Activated CD4-positive, alpha-beta T cell treated with anti-CD3 and anti-CD28 coated beads, Interleukin-2, amount 10 ng/mL, durations not matched to agents 24 days and 14 days (primary cell): ENCODE data around the gene ZBTB40. TPM values are rescaled to one million over a fixed set of nuclear protein-coding genes. Genes with fewer than 3 reads are reported as not detected.

Source experiments
- DNase-seq: peaks from one replicate; pipeline ENCODE4 v3.0.0; 2022
- H3K27ac Mint-ChIP-seq: one replicate; pipeline ENCODE4 v1.8.0; 2022; ENCODE audit warnings: mild to moderate bottlenecking, mixed read lengths
- H3K27me3 Mint-ChIP-seq: one replicate; pipeline ENCODE4 v1.8.0; 2022; ENCODE audit warnings: mixed read lengths
- H3K36me3 Mint-ChIP-seq: one replicate; pipeline ENCODE4 v1.8.0; 2022; ENCODE audit warnings: low read depth, mild to moderate bottlenecking, mixed read lengths
- H3K4me1 Mint-ChIP-seq: one replicate; pipeline ENCODE4 v1.8.0; 2021; ENCODE audit warnings: mixed read lengths
- H3K4me3 Mint-ChIP-seq: one replicate; pipeline ENCODE4 v1.8.0; 2022; ENCODE audit warnings: mild to moderate bottlenecking, moderate library complexity, mixed read lengths
- H3K9me3 Mint-ChIP-seq: one replicate; pipeline ENCODE4 v1.8.0; 2021; ENCODE audit warnings: mixed read lengths
- intact Hi-C: fragments of 100-400 bp; cut with micrococcal nuclease; formaldehyde crosslinking; loops from one replicate; pipeline ENCODE4 v1.15.1; 2023
- total RNA-seq: library from RNA; stranded (reverse); gene quantifications from 2 replicates; pipeline ENCODE4 v1.2.3, GENCODE V29; 2022

ZBTB40 gene
- total RNA-seq, 1 donor from 2014 or later = 19.0 TPM

- peaks cover 8% of the 10 kb centered on the region for H3K9me3 Mint-ChIP-seq
- no peak for DNase-seq
- no peak overlapping the region for H3K4me3 Mint-ChIP-seq
- no peaks in the 10 kb centered on the region for H3K4me1 Mint-ChIP-seq
- H3K27ac Mint-ChIP-seq = no peak overlapping the region
- no peaks in the 10 kb centered on the region for H3K36me3 Mint-ChIP-seq
- peaks cover 18% of the 10 kb centered on the region for H3K27me3 Mint-ChIP-seq
- intact Hi-C loops = no loop called here
Measured at GRCh38 chr1:22444856-22445255, 6.8 kb upstream of the ZBTB40 start.

DNA sequence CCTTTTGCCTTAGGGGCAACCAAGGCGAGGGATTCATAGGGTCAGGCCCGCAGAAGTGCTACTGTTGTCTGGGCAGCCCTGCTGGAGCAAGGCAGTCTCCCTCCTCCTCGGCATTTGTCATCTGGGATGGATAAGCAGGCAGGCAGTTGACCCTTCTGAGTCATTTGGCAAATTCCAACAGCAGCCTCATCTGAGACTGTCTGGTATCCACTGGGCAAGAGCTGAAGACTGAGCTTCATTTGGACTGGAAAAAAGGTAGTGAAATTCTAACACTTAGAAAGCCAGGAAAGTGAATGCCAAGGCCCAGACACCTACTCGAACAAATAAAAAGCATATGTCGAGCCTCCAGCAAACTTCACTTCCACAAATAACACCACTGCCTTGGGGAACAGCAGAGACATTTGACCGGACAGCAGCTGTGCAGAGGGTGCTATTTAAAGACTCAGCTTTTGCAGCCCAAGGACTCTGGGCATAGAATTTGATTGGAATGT lies 4.0 kb upstream of the ZBTB40 start:
- no peaks in the 10 kb centered on the region for H3K36me3 Mint-ChIP-seq
- H3K27ac Mint-ChIP-seq = no peak overlapping the region
- intact Hi-C loops = no loop called here

DNA sequence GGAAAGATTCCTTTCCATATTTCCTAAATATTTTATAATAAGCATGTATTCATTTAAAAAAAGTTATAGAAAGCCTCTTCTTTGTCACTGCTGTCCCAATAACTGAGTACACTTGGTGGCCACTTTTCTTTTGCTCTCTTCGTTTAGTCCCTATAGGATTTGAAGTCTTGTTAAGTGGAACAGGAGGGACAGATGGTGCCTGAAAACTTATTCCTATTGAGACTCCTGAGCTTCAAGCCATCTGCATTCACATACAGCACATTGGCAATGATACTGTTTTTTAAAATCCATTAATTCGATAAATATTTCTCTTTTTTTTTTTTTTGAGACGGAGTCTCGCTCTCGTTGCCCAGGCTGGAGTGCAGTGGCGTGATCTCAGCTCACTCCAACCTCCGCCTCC lies 2.0 kb upstream of the ZBTB40 start:
- Mint-ChIP-seq H3K4me3 (no peak overlapping the region), H3K36me3 (no peaks in the 10 kb centered on the region), H3K4me1 (peaks cover 16% of the 10 kb centered on the region), H3K9me3 (no peaks in the 10 kb centered on the region), H3K27ac (no peak overlapping the region), H3K27me3 (peaks cover 12% of the 10 kb centered on the region)
- no peak for DNase-seq
- intact Hi-C loops = no loop called here

More for the DNA sequence above, 4.0 kb upstream of the ZBTB40 start:
- Mint-ChIP-seq H3K9me3 (no peaks in the 10 kb centered on the region), H3K27me3 (peaks cover 12% of the 10 kb centered on the region), H3K4me3 (no peak overlapping the region), H3K4me1 (peaks cover 10% of the 10 kb centered on the region)
- no peak for DNase-seq

- Mint-ChIP-seq H3K9me3 (no peaks in the 10 kb centered on the region), H3K27ac (peak overlapping the region; percentile 74), H3K4me3 (peak overlapping the region; percentile 75), H3K4me1 (peaks cover 16% of the 10 kb centered on the region), H3K27me3 (peaks cover 10% of the 10 kb centered on the region), H3K36me3 (no peaks in the 10 kb centered on the region)
- intact Hi-C loops = no loop called here
- DNase-seq = peak; percentile 56
Measured at GRCh38 chr1:22450351-22451021, 1.2 kb upstream of the ZBTB40 start.

GRCh38 chr1:22452481-22452957 lies 868 bp downstream of the ZBTB40 start:
- Mint-ChIP-seq H3K27ac (peak overlapping the region; percentile 92), H3K36me3 (no peaks in the 10 kb centered on the region), H3K9me3 (no peaks in the 10 kb centered on the region), H3K27me3 (no peaks in the 10 kb centered on the region), H3K4me1 (peaks cover 18% of the 10 kb centered on the region), H3K4me3 (peak overlapping the region; percentile 90)
- intact Hi-C loops = no loop called here
- DNase-seq = peak; percentile 79

- H3K27ac Mint-ChIP-seq = peak overlapping the region; percentile 60
- peaks cover 3% of the 10 kb centered on the region for H3K36me3 Mint-ChIP-seq
- H3K4me1 Mint-ChIP-seq = peaks cover 20% of the 10 kb centered on the region
- H3K9me3 Mint-ChIP-seq = no peaks in the 10 kb centered on the region
- intact Hi-C loops = no loop called here
- DNase-seq = no peak
- H3K27me3 Mint-ChIP-seq = no peaks in the 10 kb centered on the region
- peak overlapping the region; percentile 90 for H3K4me3 Mint-ChIP-seq
Measured at GRCh38 chr1:22453181-22453580, 1.5 kb downstream of the ZBTB40 start.

DNA sequence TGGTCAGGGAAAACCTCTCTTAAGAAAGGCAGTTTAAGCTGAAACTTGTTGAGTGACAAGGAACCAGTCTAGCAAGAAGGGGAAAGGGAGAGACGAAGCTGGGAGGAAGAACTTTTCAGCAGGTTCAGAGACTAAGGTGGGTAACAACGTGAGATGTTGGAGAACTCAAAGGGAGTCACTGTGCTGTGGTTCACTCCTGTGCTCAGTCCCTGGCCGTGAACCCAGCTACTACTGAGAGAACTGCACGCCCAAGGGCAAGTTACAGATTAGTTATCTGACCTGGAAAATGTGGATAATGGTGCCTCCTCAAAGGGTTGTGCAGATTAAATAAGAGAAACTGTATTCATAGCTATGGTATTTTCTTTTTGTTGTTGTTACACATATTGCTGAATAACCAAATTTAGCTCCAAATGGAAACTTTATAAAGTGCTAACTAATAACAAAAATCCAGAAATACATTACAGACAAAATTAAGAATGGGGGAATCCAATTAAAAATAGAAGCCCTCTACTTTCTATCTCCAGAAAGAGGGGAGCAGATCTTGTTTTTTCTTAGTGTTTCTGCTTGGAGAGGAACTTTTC lies 2.9 kb downstream of the ZBTB40 start:
- Mint-ChIP-seq H3K9me3 (no peaks in the 10 kb centered on the region), H3K27me3 (no peaks in the 10 kb centered on the region), H3K4me1 (peaks cover 23% of the 10 kb centered on the region), H3K27ac (no peak overlapping the region), H3K36me3 (peaks cover 6% of the 10 kb centered on the region), H3K4me3 (no peak overlapping the region)
- DNase-seq = no peak
- intact Hi-C loops = no loop called here

GRCh38 chr1:22457345-22457744 lies 5.7 kb downstream of the ZBTB40 start:
- no peak for DNase-seq
- Mint-ChIP-seq H3K36me3 (peaks cover 8% of the 10 kb centered on the region), H3K4me3 (no peak overlapping the region), H3K9me3 (no peaks in the 10 kb centered on the region), H3K4me1 (peaks cover 20% of the 10 kb centered on the region), H3K27ac (no peak overlapping the region), H3K27me3 (no peaks in the 10 kb centered on the region)
- intact Hi-C loops = no loop called here

- no peaks in the 10 kb centered on the region for H3K27me3 Mint-ChIP-seq
- H3K36me3 Mint-ChIP-seq = peaks cover 8% of the 10 kb centered on the region
- no peak overlapping the region for H3K4me3 Mint-ChIP-seq
- no peak overlapping the region for H3K27ac Mint-ChIP-seq
- H3K4me1 Mint-ChIP-seq = peaks cover 15% of the 10 kb centered on the region
- no peak for DNase-seq
- intact Hi-C loops = no loop called here
- H3K9me3 Mint-ChIP-seq = no peaks in the 10 kb centered on the region
Measured at GRCh38 chr1:22457836-22458235, 6.2 kb downstream of the ZBTB40 start.

GRCh38 chr1:22461100-22461499 lies 9.4 kb downstream of the ZBTB40 start:
- Mint-ChIP-seq H3K27me3 (no peaks in the 10 kb centered on the region), H3K4me1 (peaks cover 11% of the 10 kb centered on the region), H3K27ac (no peak overlapping the region), H3K9me3 (no peaks in the 10 kb centered on the region), H3K4me3 (no peak overlapping the region), H3K36me3 (peaks cover 11% of the 10 kb centered on the region)
- intact Hi-C loops = no loop called here
- no peak for DNase-seq

DNA sequence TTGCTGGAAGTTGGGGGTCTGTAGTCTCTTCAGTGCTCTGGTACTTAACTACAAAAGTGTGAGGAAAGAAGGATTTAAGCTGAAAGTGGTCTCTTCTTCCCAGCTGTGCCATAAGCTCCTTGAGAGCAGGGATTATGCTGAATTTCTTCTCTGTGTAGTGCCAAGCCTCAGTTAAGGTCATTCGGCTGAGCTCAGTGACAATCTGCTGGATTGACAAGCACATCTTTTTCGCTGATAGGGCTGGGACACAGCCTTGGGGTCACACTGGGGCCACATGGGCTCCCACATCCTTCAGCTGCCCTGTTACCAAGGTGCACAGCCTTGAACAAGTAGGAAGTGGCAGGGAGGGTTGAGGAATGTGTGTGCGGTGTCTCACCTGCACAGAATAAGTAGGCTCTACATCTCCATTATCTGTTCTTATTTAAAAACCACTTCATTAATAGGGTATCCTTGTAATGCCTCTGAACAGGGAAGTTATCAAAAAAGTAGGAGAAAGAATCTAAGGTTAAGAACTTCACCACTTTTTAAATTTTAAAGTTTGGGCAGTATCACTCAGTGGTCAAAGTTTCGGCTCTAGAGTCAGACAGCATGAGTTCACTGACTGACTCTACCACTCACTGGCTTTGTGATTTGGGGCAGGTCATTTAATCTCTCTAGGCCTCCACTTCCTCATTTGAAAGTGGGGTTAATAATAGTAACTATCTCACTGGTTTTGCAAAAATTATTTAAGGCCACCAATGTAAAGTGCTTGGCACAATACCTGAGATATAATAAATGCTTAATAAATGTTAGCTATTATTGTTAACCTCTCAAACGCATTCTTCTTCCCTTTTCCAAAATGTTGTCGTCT lies 10.3 kb downstream of the ZBTB40 start:
- H3K27ac Mint-ChIP-seq = no peak overlapping the region
- no peak overlapping the region for H3K4me3 Mint-ChIP-seq
- H3K36me3 Mint-ChIP-seq = peaks cover 11% of the 10 kb centered on the region
- intact Hi-C loops = no loop called here
- H3K4me1 Mint-ChIP-seq = peaks cover 9% of the 10 kb centered on the region
- no peaks in the 10 kb centered on the region for H3K9me3 Mint-ChIP-seq
- no peaks in the 10 kb centered on the region for H3K27me3 Mint-ChIP-seq
- DNase-seq = no peak

DNA sequence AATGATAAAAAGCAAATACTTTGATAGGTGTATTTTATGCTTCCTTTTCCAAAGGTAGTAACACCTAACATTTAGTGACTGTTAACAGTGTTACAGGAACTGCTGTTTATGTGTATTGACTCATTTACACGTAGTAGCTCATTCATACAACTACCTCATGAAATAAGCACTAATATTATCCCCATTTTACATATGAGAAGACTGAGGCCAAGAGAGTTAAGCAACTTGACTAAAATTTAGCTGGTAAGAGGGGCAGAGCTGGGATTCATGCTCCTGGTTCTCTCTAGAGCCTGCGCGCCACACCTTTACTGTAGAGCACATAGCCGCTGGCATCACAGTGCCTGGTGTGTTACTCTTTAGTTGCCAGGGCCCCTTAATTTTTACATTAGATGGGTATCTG lies 11.3 kb downstream of the ZBTB40 start:
- intact Hi-C loops = no loop called here
- H3K4me1 Mint-ChIP-seq = peaks cover 9% of the 10 kb centered on the region
- DNase-seq = no peak
- no peaks in the 10 kb centered on the region for H3K9me3 Mint-ChIP-seq
- H3K36me3 Mint-ChIP-seq = peaks cover 11% of the 10 kb centered on the region
- H3K4me3 Mint-ChIP-seq = no peak overlapping the region
- no peaks in the 10 kb centered on the region for H3K27me3 Mint-ChIP-seq
- H3K27ac Mint-ChIP-seq = no peak overlapping the region

DNA sequence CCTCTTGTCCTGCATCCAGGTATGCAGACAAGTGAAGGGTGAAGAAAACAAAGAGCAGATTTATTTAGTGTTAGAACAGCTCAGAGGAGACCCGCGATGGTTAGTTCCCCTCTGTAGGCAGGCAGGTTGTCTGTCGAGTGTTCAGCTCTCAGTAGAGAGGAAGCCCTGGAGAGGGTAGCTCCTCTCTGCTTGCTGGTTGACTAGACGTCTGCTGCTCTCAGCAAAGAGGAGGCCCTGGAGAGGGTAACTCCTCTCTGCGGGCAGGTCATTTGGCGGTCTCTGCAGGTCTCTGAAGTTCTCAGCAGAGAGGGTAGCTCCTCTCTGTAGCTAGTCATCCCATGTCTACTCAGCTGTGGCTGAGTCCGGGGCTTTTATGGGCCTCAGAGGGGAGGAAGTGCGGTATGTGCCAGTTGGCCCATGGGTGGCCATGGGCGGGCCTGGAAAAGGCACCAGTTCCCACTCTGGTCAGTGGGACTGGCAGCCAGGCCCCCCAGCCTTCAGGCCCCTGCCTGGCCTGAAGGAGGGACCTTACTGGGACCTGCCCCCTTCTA lies 13.4 kb downstream of the ZBTB40 start:
- no peak for DNase-seq
- peaks cover 5% of the 10 kb centered on the region for H3K36me3 Mint-ChIP-seq
- H3K4me3 Mint-ChIP-seq = no peak overlapping the region
- no peaks in the 10 kb centered on the region for H3K9me3 Mint-ChIP-seq
- H3K27me3 Mint-ChIP-seq = no peaks in the 10 kb centered on the region
- H3K27ac Mint-ChIP-seq = no peak overlapping the region
- peaks cover 7% of the 10 kb centered on the region for H3K4me1 Mint-ChIP-seq
- intact Hi-C loops = no loop called here

GRCh38 chr1:22465671-22466070 lies 14.0 kb downstream of the ZBTB40 start:
- no peak overlapping the region for H3K27ac Mint-ChIP-seq
- H3K4me1 Mint-ChIP-seq = peaks cover 11% of the 10 kb centered on the region
- no peaks in the 10 kb centered on the region for H3K27me3 Mint-ChIP-seq
- intact Hi-C loops = no loop called here
- H3K4me3 Mint-ChIP-seq = no peak overlapping the region
- H3K9me3 Mint-ChIP-seq = no peaks in the 10 kb centered on the region
- no peak for DNase-seq
- peaks cover 5% of the 10 kb centered on the region for H3K36me3 Mint-ChIP-seq
